GM21737 (cell line): Measurements from ENCODE around the gene TMEM87A.

Experiments used
- ATAC-seq: cut with Tn5 transposase; IDR thresholded peaks from one replicate; pipeline ENCODE4 v1.9.1; 2021; ENCODE audit warnings: mild to moderate bottlenecking, moderate library complexity; ENCODE audit not compliant: unreplicated experiment

Gene TMEM87A

GRCh38 chr15:42166225-42166940, 106.8 kb downstream of the TMEM87A start:
- no peak for ATAC-seq

- no peak for ATAC-seq
Measured at GRCh38 chr15:42165106-42165505, 108.1 kb downstream of the TMEM87A start.

GRCh38 chr15:42163947-42164550, 109.2 kb downstream of the TMEM87A start:
- ATAC-seq = no peak

- no peak for ATAC-seq
Measured at GRCh38 chr15:42163291-42163690, 109.9 kb downstream of the TMEM87A start.
